Stimulated activated CD4-positive, alpha-beta T cell treated with anti-CD3 and anti-CD28 coated beads, Interleukin-15, amount 100 ng/mL, for 24 hours (primary cell): ENCODE measurements around the gene TDRD7.

Source experiments
- DNase-seq: peaks from one replicate; pipeline ENCODE4 v3.0.0-alpha.2; 2020

TDRD7 gene

GRCh38 chr9:97387936-97388684 is 23.8 kb upstream of the TDRD7 start:
- DNase-seq, result no peak

GRCh38 chr9:97388721-97389238 is 23.1 kb upstream of the TDRD7 start:
- DNase-seq, result peak; percentile 63

- DNase-seq, result no peak
Observed at GRCh38 chr9:97389249-97389648, 22.6 kb upstream of the TDRD7 start.

- DNase-seq, result no peak
Observed at GRCh38 chr9:97390791-97391406, 21.0 kb upstream of the TDRD7 start.

GRCh38 chr9:97394881-97395280 is 17.0 kb upstream of the TDRD7 start:
- DNase-seq, result no peak

- no peak for DNase-seq
Observed at GRCh38 chr9:97395745-97396144, 16.2 kb upstream of the TDRD7 start.

GRCh38 chr9:97396256-97396655 is 15.6 kb upstream of the TDRD7 start:
- DNase-seq, result no peak

GRCh38 chr9:97397220-97397619 is 14.7 kb upstream of the TDRD7 start:
- peak; percentile 46 for DNase-seq

- DNase-seq, result peak; percentile 77
Observed at GRCh38 chr9:97398999-97399758, 12.7 kb upstream of the TDRD7 start.

GRCh38 chr9:97403746-97404316 is 8.1 kb upstream of the TDRD7 start:
- DNase-seq, result no peak

GRCh38 chr9:97405551-97405950 is 6.3 kb upstream of the TDRD7 start:
- no peak for DNase-seq

- DNase-seq, result no peak
Observed at GRCh38 chr9:97406620-97407177, 5.2 kb upstream of the TDRD7 start.

- DNase-seq, result no peak
Observed at GRCh38 chr9:97408562-97408961, 3.3 kb upstream of the TDRD7 start.

- DNase-seq, result no peak
Observed at GRCh38 chr9:97411440-97411788, 482 bp upstream of the TDRD7 start.

- no peak for DNase-seq
Observed at GRCh38 chr9:97412626-97413385, 910 bp downstream of the TDRD7 start.

GRCh38 chr9:97413462-97413861 is 1.6 kb downstream of the TDRD7 start:
- no peak for DNase-seq

- no peak for DNase-seq
Observed at GRCh38 chr9:97415146-97415545, 3.2 kb downstream of the TDRD7 start.

GRCh38 chr9:97418880-97419279 is 7.0 kb downstream of the TDRD7 start:
- no peak for DNase-seq

GRCh38 chr9:97419309-97419867 is 7.5 kb downstream of the TDRD7 start:
- no peak for DNase-seq

GRCh38 chr9:97425336-97425972 is 13.6 kb downstream of the TDRD7 start:
- DNase-seq, result no peak

GRCh38 chr9:97425973-97426336 is 14.1 kb downstream of the TDRD7 start:
- DNase-seq, result no peak

GRCh38 chr9:97427885-97428284 is 16.0 kb downstream of the TDRD7 start:
- no peak for DNase-seq
